A673 (cell line): Measurements from ENCODE around the gene EGFL6. TPM values are rescaled to one million over a fixed set of nuclear protein-coding genes. Genes with fewer than 3 reads are reported as not detected.
"Not testable (repeated sequence)": the region's sequence is repeated elsewhere in the genome, so short reads cannot be mapped to it uniquely, and the experiment has no call there.

Source experiments
- BruUV-seq: library from RNA; stranded (reverse); fragments of 400-500 nt; replicated peaks from 2 replicates; lab custom pipeline; 2021; lab: Mats Ljungman, UMichigan
- CTCF ChIA-PET: fragments of 300-600 bp; sonication (Branson Sonifier 250); formaldehyde crosslinking; loops from one replicate; lab custom pipeline; 2022; ENCODE audit warnings: antibody characterized with exemption; lab: Charles Lee
- POLR2A ChIA-PET: fragments of 300-600 bp; sonication (Branson Sonifier 250); formaldehyde crosslinking; loops from one replicate; lab custom pipeline; 2022; ENCODE audit warnings: antibody characterized with exemption; ENCODE audit not compliant: low non-redundant PET; lab: Charles Lee
- DNase-seq: peaks from one replicate; pipeline ENCODE4 v3.0.0-alpha.2; 2015; ENCODE audit warnings: low spot score
- H3K27ac ChIP-seq: fragments of 200-600 bp; sonication (generic); 2 replicates; pipeline ENCODE4 v1.5.1; 2016; ENCODE audit warnings: mixed run types, low read depth, mild to moderate bottlenecking, mixed read lengths, antibody characterized with exemption, low read length; ENCODE audit not compliant: poor library complexity, severe bottlenecking
- H3K27me3 ChIP-seq: fragments of 200-600 bp; sonication (generic); replicated peaks from 2 replicates; pipeline ENCODE4 v1.6.1; 2017; ENCODE audit warnings: mixed run types, low read depth, mild to moderate bottlenecking, mixed read lengths, antibody characterized with exemption, low read length; ENCODE audit not compliant: insufficient read depth, poor library complexity
- H3K36me3 ChIP-seq: fragments of 200-600 bp; sonication (generic); 2 replicates; pipeline ENCODE4 v1.6.1; 2016; ENCODE audit warnings: mixed run types, mild to moderate bottlenecking, mixed read lengths, antibody characterized with exemption, low read length; ENCODE audit not compliant: insufficient read depth, poor library complexity, severe bottlenecking
- H3K4me1 ChIP-seq: fragments of 200-600 bp; sonication (generic); 2 replicates; pipeline ENCODE4 v1.6.1; 2017; ENCODE audit warnings: mixed run types, mild to moderate bottlenecking, mixed read lengths, antibody characterized with exemption, low read length; ENCODE audit not compliant: insufficient read depth, poor library complexity, severe bottlenecking
- H3K4me3 ChIP-seq: fragments of 200-600 bp; sonication (generic); 2 replicates; pipeline ENCODE4 v1.5.1; 2016; ENCODE audit warnings: low read depth, mixed run types, mild to moderate bottlenecking, mixed read lengths, low read length; ENCODE audit not compliant: poor library complexity, severe bottlenecking
- H3K9me3 ChIP-seq: fragments of 200-600 bp; sonication (generic); 2 replicates; pipeline ENCODE4 v1.6.1; 2016; ENCODE audit warnings: mixed run types, low read depth, mild to moderate bottlenecking, mixed read lengths, antibody characterized with exemption, low read length; ENCODE audit not compliant: poor library complexity, severe bottlenecking
- EZH2 ChIP-seq: fragments of 200-600 bp; sonication (generic); IDR thresholded peaks from 2 replicates; pipeline ENCODE4 v1.6.1; 2017; ENCODE audit warnings: borderline replicate concordance, low read depth, mild to moderate bottlenecking, mixed read lengths, antibody characterized with exemption, low read length; ENCODE audit not compliant: poor library complexity, severe bottlenecking
- intact Hi-C: fragments of 100-400 bp; cut with micrococcal nuclease; formaldehyde crosslinking; loops from one replicate; pipeline ENCODE4 v1.10.0; 2022; ENCODE audit not compliant: unreplicated experiment
- microRNA-seq: library from miRNA; unstranded; fragments of <30 nt; microRNA quantifications from one replicate; pipeline ENCODE4 v1.2.0, GENCODE V29; 2021
- total RNA-seq: library from RNA; stranded (reverse); gene quantifications from 2 replicates; pipeline ENCODE4 v1.2.3, GENCODE V29; 2021
- TF ChIP-seq, protein P1 (sequence below): fragments of 300-800, 200-600 bp; sonication (generic); conservative IDR thresholded peaks from 2 replicates; pipeline ENCODE4 v1.5.1; 2017; ENCODE audit warnings: low read depth, mild to moderate bottlenecking, antibody characterized with exemption, low read length, moderate library complexity, mixed read lengths

EGFL6 gene
- total RNA-seq, 1 experiment from 2014 or later, result not detected

DNA sequence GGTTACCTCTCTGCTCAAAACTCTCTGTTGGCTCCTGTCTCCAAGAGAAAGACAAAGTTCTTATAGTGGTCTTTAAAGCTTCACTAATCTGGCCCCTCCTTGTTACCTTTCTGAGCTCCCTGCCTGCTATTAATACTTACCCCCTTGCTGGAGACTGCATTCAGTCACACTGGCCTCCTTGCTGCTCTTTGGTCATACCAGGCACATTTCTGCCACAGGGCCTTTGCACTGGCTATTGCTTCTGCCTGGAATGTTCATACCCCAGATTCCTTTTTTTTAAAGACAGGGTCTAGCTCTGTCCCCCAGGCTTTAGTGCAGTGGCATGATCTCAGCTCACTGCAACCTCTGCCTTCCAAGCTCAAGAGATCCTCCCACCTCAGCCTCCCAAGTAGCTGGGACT is 103.6 kb downstream of the EGFL6 start:
- Histone ChIP-seq H3K27ac (no peak overlapping the region), H3K4me1 (no peaks in the 10 kb centered on the region), H3K27me3 (no peaks in the 10 kb centered on the region), H3K4me3 (no peak overlapping the region), H3K9me3 (no peaks in the 10 kb centered on the region), H3K36me3 (no peaks in the 10 kb centered on the region)
- no peak for DNase-seq
- intact Hi-C loops, result no loop called here
- BruUV-seq, result no TSS peak
- POLR2A ChIA-PET, result no interaction called here
- TF ChIP-seq EZH2, result no peak
- CTCF ChIA-PET, result no interaction called here

DNA sequence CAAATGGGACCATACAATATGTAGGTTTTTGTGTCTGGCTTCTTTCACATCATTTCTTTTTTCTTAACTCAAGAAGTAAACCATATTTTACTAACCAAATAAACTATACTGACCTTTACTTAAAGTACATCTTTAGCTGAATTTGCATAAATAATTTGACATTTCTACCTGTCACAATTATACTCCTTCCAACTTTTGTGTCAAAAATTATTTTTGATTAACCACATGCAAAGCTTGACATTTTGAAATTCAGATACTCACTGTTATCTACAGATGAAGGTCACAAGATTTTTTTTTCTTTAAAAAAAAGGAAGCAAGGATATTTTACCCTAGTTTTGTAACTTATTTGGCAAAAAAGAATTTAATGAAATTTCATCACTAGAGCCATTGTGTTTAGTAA is 107.5 kb downstream of the EGFL6 start:
- Histone ChIP-seq H3K27ac (no peak overlapping the region), H3K36me3 (no peaks in the 10 kb centered on the region), H3K4me3 (no peak overlapping the region), H3K4me1 (no peaks in the 10 kb centered on the region), H3K9me3 (no peaks in the 10 kb centered on the region), H3K27me3 (no peaks in the 10 kb centered on the region)
- no peak for DNase-seq
- no TSS peak for BruUV-seq
- TF ChIP-seq EZH2, result no peak
- intact Hi-C loops, result no loop called here
- ChIA-PET POLR2A (no interaction called here), CTCF (no interaction called here)

DNA sequence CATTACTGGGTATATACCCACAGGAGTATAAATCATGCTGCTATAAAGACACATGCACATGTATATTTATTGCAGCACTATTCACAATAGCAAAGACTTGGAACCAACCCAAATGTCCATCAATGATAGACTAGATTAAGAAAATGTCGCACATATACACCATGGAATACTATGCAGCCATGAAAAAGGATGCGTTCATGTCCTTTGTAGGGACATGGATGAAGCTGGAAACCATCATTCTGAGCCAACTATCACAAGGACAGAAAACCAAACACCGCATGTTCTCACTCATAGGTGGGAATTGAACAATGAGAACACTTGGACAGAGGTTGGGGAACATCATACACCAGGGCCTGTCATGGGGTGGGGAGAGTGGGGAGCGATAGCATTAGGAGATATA is 110.3 kb downstream of the EGFL6 start:
- H3K4me1 ChIP-seq, H3K9me3 ChIP-seq, H3K4me3 ChIP-seq, DNase-seq, BruUV-seq, H3K27ac ChIP-seq, H3K36me3 ChIP-seq, intact Hi-C loops, POLR2A ChIA-PET, H3K27me3 ChIP-seq, CTCF ChIA-PET: not testable (repeated sequence)

DNA sequence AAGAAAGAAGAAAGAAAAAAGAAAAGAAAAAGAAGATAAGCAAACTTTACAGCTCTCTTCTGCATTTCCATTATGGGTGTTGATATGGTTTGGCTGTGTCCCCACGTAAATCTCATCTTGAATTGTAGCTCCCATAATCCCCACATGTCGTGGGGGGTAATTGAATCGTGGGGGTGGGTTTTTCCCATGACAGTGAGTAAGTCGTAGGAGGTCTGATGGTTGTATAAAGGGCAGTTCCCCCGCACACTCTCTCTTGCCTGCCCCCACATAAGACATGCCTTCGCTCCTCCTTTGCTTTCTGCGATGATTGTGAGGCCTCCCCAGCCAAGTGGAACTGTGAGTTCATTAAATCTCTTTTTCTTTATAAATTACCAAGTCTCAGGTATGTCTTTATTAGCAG is 112.2 kb downstream of the EGFL6 start:
- TF ChIP-seq, protein P1, sequence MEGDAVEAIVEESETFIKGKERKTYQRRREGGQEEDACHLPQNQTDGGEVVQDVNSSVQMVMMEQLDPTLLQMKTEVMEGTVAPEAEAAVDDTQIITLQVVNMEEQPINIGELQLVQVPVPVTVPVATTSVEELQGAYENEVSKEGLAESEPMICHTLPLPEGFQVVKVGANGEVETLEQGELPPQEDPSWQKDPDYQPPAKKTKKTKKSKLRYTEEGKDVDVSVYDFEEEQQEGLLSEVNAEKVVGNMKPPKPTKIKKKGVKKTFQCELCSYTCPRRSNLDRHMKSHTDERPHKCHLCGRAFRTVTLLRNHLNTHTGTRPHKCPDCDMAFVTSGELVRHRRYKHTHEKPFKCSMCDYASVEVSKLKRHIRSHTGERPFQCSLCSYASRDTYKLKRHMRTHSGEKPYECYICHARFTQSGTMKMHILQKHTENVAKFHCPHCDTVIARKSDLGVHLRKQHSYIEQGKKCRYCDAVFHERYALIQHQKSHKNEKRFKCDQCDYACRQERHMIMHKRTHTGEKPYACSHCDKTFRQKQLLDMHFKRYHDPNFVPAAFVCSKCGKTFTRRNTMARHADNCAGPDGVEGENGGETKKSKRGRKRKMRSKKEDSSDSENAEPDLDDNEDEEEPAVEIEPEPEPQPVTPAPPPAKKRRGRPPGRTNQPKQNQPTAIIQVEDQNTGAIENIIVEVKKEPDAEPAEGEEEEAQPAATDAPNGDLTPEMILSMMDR, result no peak
- no peak for TF ChIP-seq EZH2
- Histone ChIP-seq H3K27ac (no peak overlapping the region), H3K4me3 (no peak overlapping the region), H3K27me3 (no peaks in the 10 kb centered on the region), H3K36me3 (no peaks in the 10 kb centered on the region), H3K4me1 (peaks cover 3% of the 10 kb centered on the region), H3K9me3 (no peaks in the 10 kb centered on the region)
- ChIA-PET POLR2A (no interaction called here), CTCF (no interaction called here)
- intact Hi-C loops, result no loop called here
- no TSS peak for BruUV-seq
- no peak for DNase-seq

Small RNA genes within 50 kb of the gene (microRNA-seq; reads per million reads assigned to microRNA genes)
- not detected for gene MIR6086

Other genes with a start within 250 kb of the EGFL6 start
- gene ATXN3L, start 249.5 kb upstream of the EGFL6 start, total RNA-seq, result not detected in 2 replicates
- gene TCEANC, start 83.5 kb downstream of the EGFL6 start, total RNA-seq, result 3.1 and 3.9 TPM in 2 replicates
- 24.8 and 25.8 TPM in 2 replicates for gene RAB9A, start 119.5 kb downstream of the EGFL6 start, total RNA-seq
- 18.3 and 19.5 TPM in 2 replicates for gene TRAPPC2, start 165.0 kb downstream of the EGFL6 start, total RNA-seq
- gene OFD1, start 165.1 kb downstream of the EGFL6 start, total RNA-seq, result 25.8 and 28.6 TPM in 2 replicates
- 7.6 and 9.5 TPM in 2 replicates for gene GPM6B, start 247.5 kb downstream of the EGFL6 start, total RNA-seq